HEK293T (cell line): Measurements from ENCODE around the gene TMIE.

Experiments used
- CTCF ChIA-PET: fragments of 350-600 bp; formaldehyde crosslinking; extraction: SDS; loops from one replicate; lab custom pipeline; 2021; ENCODE audit warnings: antibody characterized with exemption, inconsistent platforms; lab: Yijun Ruan, JAX
- POLR2A ChIA-PET: fragments of 350-600 bp; formaldehyde crosslinking; extraction: SDS; loops from one replicate; lab custom pipeline; 2020; ENCODE audit warnings: antibody characterized with exemption, inconsistent platforms; lab: Yijun Ruan, JAX
- DNase-seq: peaks from one replicate; pipeline ENCODE4 v3.0.0; 2012; ENCODE audit warnings: mixed read lengths; ENCODE audit errors: extremely low spot score
- ARNT ChIP-seq: fragments of 450-650 bp; IDR thresholded peaks from 2 replicates; pipeline ENCODE4 v1.6.1; 2017; ENCODE audit warnings: mild to moderate bottlenecking
- BHLHE40 ChIP-seq: fragments of 450-650 bp; IDR thresholded peaks from 2 replicates; pipeline ENCODE4 v1.6.1; 2016; ENCODE audit warnings: mild to moderate bottlenecking, moderate library complexity, borderline replicate concordance
- CTBP1 ChIP-seq: fragments of 450-650 bp; IDR thresholded peaks from 2 replicates; pipeline ENCODE4 v1.6.1; 2016; ENCODE audit warnings: borderline replicate concordance
- ELF4 ChIP-seq: fragments of 450-650 bp; IDR thresholded peaks from 2 replicates; pipeline ENCODE4 v1.6.1; 2017; ENCODE audit warnings: antibody characterized with exemption
- FOXA1 ChIP-seq: fragments of 450-650 bp; IDR thresholded peaks from 2 replicates; pipeline ENCODE4 v1.6.1; 2016; ENCODE audit warnings: mild to moderate bottlenecking
- FOXK2 ChIP-seq: fragments of 450-650 bp; IDR thresholded peaks from 2 replicates; pipeline ENCODE4 v1.6.1; 2016; ENCODE audit warnings: mild to moderate bottlenecking
- FOXM1 ChIP-seq: fragments of 450-650 bp; IDR thresholded peaks from 2 replicates; pipeline ENCODE4 v1.6.1; 2017; ENCODE audit warnings: mild to moderate bottlenecking, borderline replicate concordance
- HDGF ChIP-seq: fragments of 450-650 bp; IDR thresholded peaks from 2 replicates; pipeline ENCODE4 v1.6.1; 2017; ENCODE audit warnings: antibody characterized with exemption, borderline replicate concordance
- L3MBTL2 ChIP-seq: fragments of 450-650 bp; conservative IDR thresholded peaks from 2 replicates; pipeline ENCODE4 v1.6.1; 2016; ENCODE audit warnings: mild to moderate bottlenecking
- LEF1 ChIP-seq: fragments of 450-650 bp; IDR thresholded peaks from 2 replicates; pipeline ENCODE4 v1.6.1; 2017; ENCODE audit warnings: mild to moderate bottlenecking, borderline replicate concordance
- NFRKB ChIP-seq: fragments of 450-650 bp; IDR thresholded peaks from 2 replicates; pipeline ENCODE4 v1.6.1; 2016; ENCODE audit warnings: mild to moderate bottlenecking, moderate library complexity
- SP1 ChIP-seq: fragments of 450-650 bp; IDR thresholded peaks from 2 replicates; pipeline ENCODE4 v1.6.1; 2017
- SUZ12 ChIP-seq: fragments of 450-650 bp; IDR thresholded peaks from 2 replicates; pipeline ENCODE4 v1.6.1; 2016; ENCODE audit warnings: mild to moderate bottlenecking
- TARDBP ChIP-seq: fragments of 450-650 bp; IDR thresholded peaks from 2 replicates; pipeline ENCODE4 v1.6.1; 2016
- ZNF384 ChIP-seq: fragments of 450-650 bp; IDR thresholded peaks from 2 replicates; pipeline ENCODE4 v1.6.1; 2016
- TF ChIP-seq, protein P1 (sequence below): fragments of 450-650 bp; IDR thresholded peaks from 2 replicates; pipeline ENCODE4 v1.6.1; 2016

Gene TMIE, protein sequence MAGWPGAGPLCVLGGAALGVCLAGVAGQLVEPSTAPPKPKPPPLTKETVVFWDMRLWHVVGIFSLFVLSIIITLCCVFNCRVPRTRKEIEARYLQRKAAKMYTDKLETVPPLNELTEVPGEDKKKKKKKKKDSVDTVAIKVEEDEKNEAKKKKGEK

DNA sequence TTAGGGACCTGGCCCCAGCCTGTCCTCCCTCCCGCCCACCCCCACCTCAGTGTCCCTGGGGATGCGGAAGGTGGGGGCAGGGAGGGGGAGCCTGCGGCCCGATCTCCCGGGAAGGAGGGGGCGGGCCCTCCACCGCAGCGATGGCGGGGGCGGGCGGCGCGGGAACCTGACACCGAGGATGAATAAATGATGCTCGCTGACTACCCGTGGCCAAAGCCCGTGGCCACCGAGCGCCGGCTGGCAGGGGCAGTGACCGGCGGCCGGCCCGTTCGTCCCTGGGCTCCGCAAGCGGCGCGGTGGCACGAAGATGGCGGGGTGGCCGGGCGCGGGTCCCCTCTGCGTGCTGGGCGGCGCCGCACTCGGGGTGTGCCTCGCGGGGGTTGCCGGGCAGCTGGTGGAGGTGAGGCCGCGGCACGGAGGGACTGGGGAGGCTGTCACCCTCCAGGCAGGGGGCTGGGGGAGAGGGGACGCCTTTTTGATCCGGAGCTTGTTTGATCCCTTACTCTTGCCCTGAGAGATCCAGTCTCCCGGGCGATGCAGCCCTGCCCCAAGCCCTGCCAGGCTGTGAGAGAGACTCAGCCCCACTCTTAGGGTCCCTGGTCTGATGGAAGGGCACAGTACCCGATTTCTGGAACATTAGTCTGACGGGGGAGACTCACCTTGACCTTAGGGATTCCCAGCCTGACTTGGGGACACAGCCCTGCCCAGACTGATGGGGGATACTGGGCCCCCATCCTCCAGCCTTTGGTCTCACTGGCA lies at the start of gene TMIE:
Gene TMIE (plus strand): TSS at position 212 of the 759 bp plus-strand sequence. CDS start 96 bp downstream, at position 308.
- DNase-seq = no peak
- ChIA-PET CTCF (interaction anchor here (1.2 kb wide), 1 partner anchor 208 kb away, joined by 5 read pairs; no protein-coding TSS in a partner anchor), POLR2A (no interaction called here)
- TF ChIP-seq FOXK2 (no peak), FOXA1 (no peak)

DNA sequence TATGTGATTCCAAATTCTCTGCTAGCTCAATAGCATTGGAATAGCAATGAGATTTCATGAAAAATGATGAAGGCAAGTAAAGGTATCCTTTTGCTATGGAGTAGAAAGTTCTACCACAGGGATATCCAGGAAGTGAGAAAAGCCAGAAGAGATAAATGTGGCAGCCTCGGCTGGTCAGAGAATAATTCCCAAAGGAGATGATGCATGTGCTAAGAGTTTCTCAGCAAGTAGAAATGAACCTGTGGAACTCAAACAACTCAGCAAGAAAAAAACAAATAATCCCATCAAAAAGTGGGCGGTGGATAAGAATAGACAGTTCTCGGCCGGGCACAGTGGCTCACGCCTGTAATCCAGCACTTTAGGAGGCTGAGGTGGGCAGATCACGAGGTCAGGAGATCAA lies 45.9 kb upstream of the TMIE start:
- no peak for TF ChIP-seq NFRKB
- no peak for TF ChIP-seq FOXA1
- no peak for TF ChIP-seq LEF1
- no peak for TF ChIP-seq CTBP1
- TF ChIP-seq, protein P1, sequence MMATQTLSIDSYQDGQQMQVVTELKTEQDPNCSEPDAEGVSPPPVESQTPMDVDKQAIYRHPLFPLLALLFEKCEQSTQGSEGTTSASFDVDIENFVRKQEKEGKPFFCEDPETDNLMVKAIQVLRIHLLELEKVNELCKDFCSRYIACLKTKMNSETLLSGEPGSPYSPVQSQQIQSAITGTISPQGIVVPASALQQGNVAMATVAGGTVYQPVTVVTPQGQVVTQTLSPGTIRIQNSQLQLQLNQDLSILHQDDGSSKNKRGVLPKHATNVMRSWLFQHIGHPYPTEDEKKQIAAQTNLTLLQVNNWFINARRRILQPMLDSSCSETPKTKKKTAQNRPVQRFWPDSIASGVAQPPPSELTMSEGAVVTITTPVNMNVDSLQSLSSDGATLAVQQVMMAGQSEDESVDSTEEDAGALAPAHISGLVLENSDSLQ = no peak
- TF ChIP-seq FOXK2 = no peak
- TF ChIP-seq TARDBP = no peak
- TF ChIP-seq FOXM1 = no peak
- no peak for TF ChIP-seq SP1
- no peak for TF ChIP-seq L3MBTL2
- CTCF ChIA-PET = no interaction called here
- no peak for DNase-seq
- POLR2A ChIA-PET = no interaction called here

DNA sequence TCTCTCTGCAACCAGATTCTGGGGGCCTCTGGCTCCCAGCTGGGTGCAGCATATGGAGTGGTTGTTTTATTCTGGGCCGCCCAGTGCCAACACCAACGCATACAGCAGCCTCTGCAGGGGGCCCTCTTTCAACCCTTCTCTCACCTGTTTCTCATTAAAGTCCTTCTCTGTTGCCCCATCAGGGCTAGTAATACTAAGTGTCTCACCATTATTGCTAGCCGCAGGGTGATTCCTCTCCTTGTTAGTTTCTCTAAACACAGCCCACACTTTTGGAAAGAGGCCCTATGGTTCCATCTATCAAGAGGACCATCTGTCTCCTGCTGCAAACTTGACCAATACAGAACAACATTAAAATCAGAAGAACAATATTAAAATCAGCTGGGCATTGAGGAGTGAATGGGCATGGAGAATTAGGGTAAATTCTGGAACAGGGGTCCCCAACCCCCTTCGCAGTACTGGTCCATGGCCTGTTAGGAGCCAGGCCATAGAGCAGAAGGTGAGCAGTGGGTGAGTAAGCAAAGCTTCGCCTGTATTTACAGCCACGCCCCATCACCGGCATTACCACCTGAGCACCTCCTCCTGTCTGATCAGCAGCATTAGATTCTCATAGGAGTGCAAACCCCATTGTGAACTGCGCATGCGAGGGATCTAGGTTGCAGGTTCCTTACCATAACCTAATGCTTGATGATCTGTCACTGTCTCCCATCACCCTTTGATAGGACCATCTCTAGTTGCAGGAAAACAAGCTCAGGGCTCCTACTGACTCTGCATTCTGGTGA lies 44.2 kb upstream of the TMIE start:
- no peak for TF ChIP-seq BHLHE40
- no peak for TF ChIP-seq SUZ12
- TF ChIP-seq CTBP1 = no peak
- TF ChIP-seq, protein P1 = no peak
- TF ChIP-seq ELF4 = no peak
- no peak for TF ChIP-seq FOXA1
- TF ChIP-seq NFRKB = no peak
- no peak for TF ChIP-seq TARDBP
- DNase-seq = peak; percentile 0
- ChIA-PET CTCF (no interaction called here), POLR2A (no interaction called here)

DNA sequence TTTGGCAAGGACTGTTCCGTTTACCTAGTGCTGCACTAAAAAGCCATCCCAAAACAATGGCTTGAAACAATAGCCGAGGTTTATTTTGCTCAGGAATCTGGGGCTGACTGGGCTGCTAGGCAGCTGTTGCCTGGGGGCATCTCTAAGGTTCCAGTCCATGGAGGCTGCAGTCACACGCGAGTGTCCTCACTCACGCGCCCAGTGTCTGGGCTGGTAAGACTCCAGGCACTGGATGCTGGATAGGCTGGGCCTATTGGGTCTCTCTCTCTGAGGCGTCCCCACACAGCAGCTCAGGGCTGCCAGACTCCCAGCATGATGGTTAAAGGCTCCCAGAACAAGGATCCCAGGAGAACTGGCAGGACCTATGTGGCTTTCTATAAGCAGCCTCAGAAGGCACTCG lies 41.9 kb upstream of the TMIE start:
- peak; percentile 4 for DNase-seq
- TF ChIP-seq CTBP1 (no peak), NFRKB (no peak), HDGF (no peak), FOXK2 (no peak), FOXA1 (no peak)
- TF ChIP-seq, protein P1 = no peak
- POLR2A ChIA-PET = no interaction called here

DNA sequence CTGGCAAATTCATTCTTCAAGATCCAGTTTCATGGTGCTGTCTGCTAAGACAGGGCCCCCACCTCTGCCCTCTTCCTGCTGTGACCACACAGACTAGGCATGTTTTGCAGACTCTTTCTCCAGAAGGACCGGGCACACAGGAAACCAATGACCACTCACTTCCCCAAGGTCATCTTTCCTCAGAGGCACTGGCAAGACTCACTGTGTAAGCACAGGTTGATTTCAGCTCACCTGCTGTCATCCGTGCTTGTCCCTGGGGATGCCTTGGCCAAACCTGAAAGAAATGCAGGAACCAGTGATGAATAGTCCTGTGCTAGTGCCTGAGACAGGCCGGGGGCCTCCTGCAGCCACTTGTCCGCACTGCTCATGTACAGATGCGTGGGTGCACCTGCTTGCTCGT lies 41.2 kb upstream of the TMIE start:
- DNase-seq = no peak
- POLR2A ChIA-PET = no interaction called here
- no peak for TF ChIP-seq CTBP1
- no peak for TF ChIP-seq SP1
- TF ChIP-seq L3MBTL2 = no peak
- TF ChIP-seq ZNF384 = no peak
- TF ChIP-seq TARDBP = no peak
- TF ChIP-seq NFRKB = no peak
- no peak for TF ChIP-seq ARNT
- TF ChIP-seq, protein P1 = no peak
- TF ChIP-seq FOXM1 = no peak
- TF ChIP-seq BHLHE40 = no peak
- no peak for TF ChIP-seq HDGF
- CTCF ChIA-PET = no interaction called here

More for the DNA sequence above, 41.9 kb upstream of the TMIE start:
- CTCF ChIA-PET = no interaction called here
